Memory B cell (primary cell): ENCODE data around the gene GRIN1.
A peak's percentile ranks its signal among the peaks of the same experiment; 100 is the strongest.

ENCODE experiments used
- ATAC-seq: fragments of 150-1000 bp; cut with Tn5 transposase; 2 replicates; pipeline ENCODE4 v1.10.0; 2021; ENCODE audit warnings: low read depth, mild to moderate bottlenecking, moderate library complexity
- DNase-seq, 2 donors: peaks; one replicate each; pipeline ENCODE4 v3.0.0; 2022; ENCODE audit warnings: low spot score in 2 of 2
- H3K27ac Mint-ChIP-seq: one replicate; pipeline ENCODE4 v1.8.0; 2022; ENCODE audit warnings: mild to moderate bottlenecking, moderate library complexity, mixed read lengths
- H3K27me3 Mint-ChIP-seq: one replicate; pipeline ENCODE4 v1.8.0; 2022; ENCODE audit warnings: mixed read lengths
- H3K36me3 Mint-ChIP-seq: one replicate; pipeline ENCODE4 v1.8.0; 2022; ENCODE audit warnings: mild to moderate bottlenecking, mixed read lengths
- H3K4me1 Mint-ChIP-seq: one replicate; pipeline ENCODE4 v1.8.0; 2022; ENCODE audit warnings: mixed read lengths
- H3K4me3 Mint-ChIP-seq: one replicate; pipeline ENCODE4 v1.8.0; 2022; ENCODE audit warnings: mild to moderate bottlenecking, moderate library complexity, mixed read lengths
- H3K9me3 Mint-ChIP-seq: one replicate; pipeline ENCODE4 v1.8.0; 2022; ENCODE audit warnings: mixed read lengths

The GRIN1 gene

DNA sequence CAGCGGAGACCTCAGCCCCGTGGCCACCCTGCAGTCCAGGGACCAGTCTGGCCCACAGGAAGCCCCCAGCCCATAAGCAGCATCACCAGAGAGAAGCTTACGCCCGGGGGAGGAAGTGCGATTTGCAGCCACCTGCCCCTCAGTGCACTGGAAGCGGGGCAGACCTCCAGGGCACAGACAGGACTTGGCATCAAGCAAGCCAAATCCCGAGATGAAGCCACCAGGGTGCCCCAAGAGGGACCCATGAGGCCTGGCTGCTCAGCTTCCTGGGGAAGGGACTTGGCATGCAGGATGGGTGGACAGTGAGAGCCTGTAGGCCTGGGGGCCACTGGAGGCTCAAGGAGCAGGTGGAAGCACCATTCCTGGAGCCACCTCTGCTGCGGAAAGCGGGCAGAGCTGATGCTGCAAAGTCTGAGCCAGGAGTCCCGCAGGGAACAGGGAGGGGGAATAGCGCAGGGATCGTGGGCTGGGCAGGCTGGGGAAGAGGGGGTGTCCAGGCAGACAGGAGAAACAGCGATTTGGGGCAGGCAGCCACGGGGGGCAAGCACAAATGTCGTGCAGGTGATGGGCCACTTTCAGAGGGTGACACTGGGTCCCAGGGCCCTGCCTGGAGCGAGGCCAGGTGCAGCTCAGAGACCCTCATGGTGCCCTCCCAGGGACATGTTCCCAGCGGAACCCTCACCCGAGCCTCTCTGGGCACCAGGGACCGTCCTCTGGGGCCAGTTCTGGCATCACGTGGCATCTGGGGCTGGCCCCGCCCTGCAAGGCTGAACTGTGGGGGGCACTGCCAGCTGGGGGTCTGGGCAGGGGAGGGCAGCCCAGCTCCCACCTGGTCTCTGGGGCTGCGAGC, 27.7 kb downstream of the GRIN1 start:
- Mint-ChIP-seq H3K4me3 (peak overlapping the region; percentile 38), H3K27me3 (peaks cover 28% of the 10 kb centered on the region)
- no peak for ATAC-seq

DNA sequence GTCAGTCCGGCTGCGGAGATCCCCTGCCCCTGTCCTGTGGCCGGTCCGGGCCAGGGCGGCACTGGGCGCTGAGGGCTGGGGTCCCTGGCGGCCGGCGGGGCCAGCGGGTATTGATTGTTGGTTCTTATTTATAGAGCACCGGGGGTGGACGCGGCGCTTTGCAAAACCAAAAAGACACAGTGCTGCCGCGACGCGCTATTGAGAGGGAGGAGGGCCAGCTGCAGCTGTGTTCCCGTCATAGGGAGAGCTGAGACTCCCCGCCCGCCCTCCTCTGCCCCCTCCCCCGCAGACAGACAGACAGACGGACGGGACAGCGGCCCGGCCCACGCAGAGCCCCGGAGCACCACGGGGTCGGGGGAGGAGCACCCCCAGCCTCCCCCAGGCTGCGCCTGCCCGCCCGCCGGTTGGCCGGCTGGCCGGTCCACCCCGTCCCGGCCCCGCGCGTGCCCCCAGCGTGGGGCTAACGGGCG, 28.4 kb downstream of the GRIN1 start:
- no peak for DNase-seq
- H3K36me3 Mint-ChIP-seq = no peaks in the 10 kb centered on the region
- H3K27me3 Mint-ChIP-seq = peaks cover 26% of the 10 kb centered on the region
- no peak for ATAC-seq
- H3K9me3 Mint-ChIP-seq = no peaks in the 10 kb centered on the region
- H3K4me1 Mint-ChIP-seq = peaks cover 4% of the 10 kb centered on the region
- H3K4me3 Mint-ChIP-seq = no peak overlapping the region
- H3K27ac Mint-ChIP-seq = no peak overlapping the region

More for the DNA sequence above, 27.7 kb downstream of the GRIN1 start:
- DNase-seq = no peak
- H3K9me3 Mint-ChIP-seq = no peaks in the 10 kb centered on the region
- peaks cover 4% of the 10 kb centered on the region for H3K4me1 Mint-ChIP-seq
- no peaks in the 10 kb centered on the region for H3K36me3 Mint-ChIP-seq
- H3K27ac Mint-ChIP-seq = no peak overlapping the region

DNA sequence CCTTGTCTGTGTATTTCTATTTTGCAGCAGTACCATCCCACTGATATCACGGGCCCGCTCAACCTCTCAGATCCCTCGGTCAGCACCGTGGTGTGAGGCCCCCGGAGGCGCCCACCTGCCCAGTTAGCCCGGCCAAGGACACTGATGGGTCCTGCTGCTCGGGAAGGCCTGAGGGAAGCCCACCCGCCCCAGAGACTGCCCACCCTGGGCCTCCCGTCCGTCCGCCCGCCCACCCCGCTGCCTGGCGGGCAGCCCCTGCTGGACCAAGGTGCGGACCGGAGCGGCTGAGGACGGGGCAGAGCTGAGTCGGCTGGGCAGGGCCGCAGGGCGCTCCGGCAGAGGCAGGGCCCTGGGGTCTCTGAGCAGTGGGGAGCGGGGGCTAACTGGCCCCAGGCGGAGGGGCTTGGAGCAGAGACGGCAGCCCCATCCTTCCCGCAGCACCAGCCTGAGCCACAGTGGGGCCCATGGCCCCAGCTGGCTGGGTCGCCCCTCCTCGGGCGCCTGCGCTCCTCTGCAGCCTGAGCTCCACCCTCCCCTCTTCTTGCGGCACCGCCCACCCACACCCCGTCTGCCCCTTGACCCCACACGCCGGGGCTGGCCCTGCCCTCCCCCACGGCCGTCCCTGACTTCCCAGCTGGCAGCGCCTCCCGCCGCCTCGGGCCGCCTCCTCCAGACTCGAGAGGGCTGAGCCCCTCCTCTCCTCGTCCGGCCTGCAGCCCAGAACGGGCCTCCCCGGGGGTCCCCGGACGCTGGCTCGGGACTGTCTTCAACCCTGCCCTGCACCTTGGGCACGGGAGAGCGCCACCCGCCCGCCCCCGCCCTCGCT, 29.0 kb downstream of the GRIN1 start:
- Mint-ChIP-seq H3K27me3 (peaks cover 24% of the 10 kb centered on the region), H3K9me3 (no peaks in the 10 kb centered on the region), H3K4me3 (no peak overlapping the region), H3K36me3 (no peaks in the 10 kb centered on the region), H3K27ac (no peak overlapping the region), H3K4me1 (peaks cover 4% of the 10 kb centered on the region)
- ATAC-seq (peak; percentile 28), DNase-seq (no peak)

DNA sequence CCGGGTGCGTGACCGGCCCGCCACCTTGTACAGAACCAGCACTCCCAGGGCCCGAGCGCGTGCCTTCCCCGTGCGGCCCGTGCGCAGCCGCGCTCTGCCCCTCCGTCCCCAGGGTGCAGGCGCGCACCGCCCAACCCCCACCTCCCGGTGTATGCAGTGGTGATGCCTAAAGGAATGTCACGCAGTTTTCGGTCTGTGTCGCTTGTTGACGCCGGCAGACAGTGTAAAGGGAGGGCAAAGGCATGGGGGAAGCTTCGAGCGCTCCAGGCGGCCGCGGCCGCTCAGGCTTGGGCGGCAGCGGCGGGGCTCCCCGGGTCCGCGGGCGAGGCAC, 29.6 kb downstream of the GRIN1 start:
- peak in 1 of 2 donors; percentile 47 for DNase-seq
- Mint-ChIP-seq H3K4me1 (peaks cover 4% of the 10 kb centered on the region), H3K27ac (peak overlapping the region; percentile 14), H3K9me3 (no peaks in the 10 kb centered on the region), H3K27me3 (peaks cover 22% of the 10 kb centered on the region), H3K36me3 (no peaks in the 10 kb centered on the region), H3K4me3 (peak overlapping the region; percentile 61)
- peak; percentile 41 for ATAC-seq

DNA sequence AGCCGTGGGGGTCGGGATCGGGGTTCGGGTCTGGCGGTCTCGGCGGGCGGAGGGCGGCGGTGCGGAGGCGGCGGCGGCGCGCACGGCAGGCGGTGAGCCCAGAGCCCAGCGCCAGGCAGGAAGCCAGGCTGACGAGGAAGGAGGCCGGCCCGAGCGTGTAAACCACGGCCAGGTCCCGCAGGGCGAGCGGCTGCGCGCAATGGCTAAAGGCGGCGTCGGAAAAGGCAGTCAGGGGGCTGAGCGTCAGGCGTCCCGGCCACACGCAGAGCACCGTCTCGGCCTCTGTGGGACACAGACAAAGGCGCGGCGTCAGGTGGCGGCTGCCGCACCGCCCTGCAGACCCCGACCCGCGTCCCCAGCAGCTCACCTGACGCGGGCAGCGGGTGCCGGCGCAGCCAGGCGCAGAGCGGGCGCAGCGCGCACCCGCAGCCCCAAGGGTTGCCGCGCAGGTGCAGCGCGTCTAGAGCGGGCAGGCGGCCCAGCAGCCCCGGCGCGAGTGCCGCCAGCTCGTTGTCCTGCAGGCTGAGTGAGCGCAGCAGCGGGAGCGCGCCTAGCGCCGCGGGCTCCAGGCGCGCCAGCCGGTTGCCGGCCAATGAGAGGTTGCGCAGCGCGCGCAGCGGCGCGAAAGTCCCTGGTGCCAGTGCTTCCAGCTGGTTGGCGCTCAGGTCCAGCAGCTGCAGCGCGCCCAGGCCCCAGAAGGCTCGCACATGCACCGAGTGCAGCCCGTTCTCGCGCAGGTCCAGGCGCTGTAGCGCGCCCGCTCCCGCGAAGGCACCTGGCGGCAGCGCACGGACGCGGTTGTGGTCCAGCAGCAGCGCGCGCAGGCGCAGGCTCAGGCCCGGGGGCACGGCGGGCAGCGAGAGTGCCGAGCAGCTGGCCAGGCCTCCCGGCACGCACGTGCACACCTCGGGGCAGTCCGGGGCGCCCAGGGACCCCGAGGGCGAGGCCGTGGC, 30.2 kb downstream of the GRIN1 start:
- DNase-seq (no peak), ATAC-seq (peak; percentile 25)
- Mint-ChIP-seq H3K4me1 (peaks cover 4% of the 10 kb centered on the region), H3K27ac (peak overlapping the region; percentile 14), H3K9me3 (no peaks in the 10 kb centered on the region), H3K36me3 (no peaks in the 10 kb centered on the region), H3K4me3 (peak overlapping the region; percentile 67), H3K27me3 (peaks cover 21% of the 10 kb centered on the region)

DNA sequence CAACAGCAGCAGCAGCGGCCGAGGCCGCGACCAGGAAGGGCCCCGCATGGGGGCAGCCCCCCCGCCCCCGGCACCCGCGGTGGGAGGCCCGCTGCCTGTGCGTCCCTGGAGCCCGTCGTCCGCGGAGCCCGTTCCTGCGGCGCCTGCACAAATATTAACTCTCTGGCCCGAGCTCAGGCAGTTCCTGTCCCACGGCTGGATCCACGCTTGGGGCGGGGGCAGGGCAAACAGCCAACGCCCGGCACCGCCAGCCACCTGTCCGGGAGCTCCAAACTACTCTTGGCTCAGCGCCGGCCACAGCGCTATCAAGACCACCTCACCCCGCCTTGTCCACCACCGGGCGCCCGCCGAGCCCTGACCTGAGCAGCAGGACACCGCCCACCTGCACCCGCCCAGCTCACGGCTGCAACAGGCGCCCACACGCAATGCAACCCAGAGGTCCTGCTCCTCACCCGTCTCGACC, 31.0 kb downstream of the GRIN1 start, which contains the start of gene LRRC26:
Gene LRRC26, minus strand, starts transcription at position 156 of the 463 bp plus-strand sequence. Its CDS starts 108 bp downstream, at position 48.
- H3K9me3 Mint-ChIP-seq = no peaks in the 10 kb centered on the region
- no peak for DNase-seq
- no peak for ATAC-seq
- H3K27me3 Mint-ChIP-seq = peaks cover 16% of the 10 kb centered on the region
- H3K4me3 Mint-ChIP-seq = peak within 1 kb of the TSS; percentile 67
- H3K27ac Mint-ChIP-seq = peak within 1 kb of the TSS; percentile 40
- H3K36me3 Mint-ChIP-seq = no peaks in the 10 kb centered on the region
- H3K4me1 Mint-ChIP-seq = peaks cover 4% of the 10 kb centered on the region

DNA sequence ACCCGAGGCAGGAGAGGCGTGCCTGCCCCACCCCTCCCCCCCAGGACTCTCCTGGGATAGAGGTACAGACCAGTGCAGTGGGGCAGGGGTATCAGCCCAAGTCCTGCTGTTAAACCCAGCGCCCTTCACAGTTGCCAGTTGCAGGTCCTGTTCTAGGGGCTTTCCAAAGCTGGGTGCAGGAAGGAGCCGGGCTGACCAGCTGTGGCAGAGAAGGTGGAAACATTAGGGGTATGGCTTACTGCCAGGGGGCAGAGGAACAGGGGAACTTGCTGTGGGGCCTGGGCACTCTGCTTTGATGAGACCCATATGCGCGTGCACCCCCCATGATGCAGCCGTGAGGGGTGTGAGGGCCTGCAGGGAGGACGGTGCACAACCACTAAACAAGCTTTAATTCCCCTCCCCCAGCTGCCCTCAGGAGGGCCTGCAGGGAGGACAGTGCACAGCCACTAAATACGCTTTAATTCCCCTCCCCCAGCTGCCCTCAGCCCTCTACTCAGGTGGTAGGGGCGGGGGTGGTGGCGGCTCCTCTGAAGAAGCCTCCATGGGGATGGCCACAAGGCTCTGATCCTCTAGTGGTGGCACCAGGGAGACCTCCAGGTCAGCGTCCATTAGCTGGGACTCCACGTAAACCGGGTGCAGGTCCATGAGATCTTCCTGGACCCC, 31.7 kb downstream of the GRIN1 start:
- H3K4me3 Mint-ChIP-seq = no peak overlapping the region
- no peak for DNase-seq

DNA sequence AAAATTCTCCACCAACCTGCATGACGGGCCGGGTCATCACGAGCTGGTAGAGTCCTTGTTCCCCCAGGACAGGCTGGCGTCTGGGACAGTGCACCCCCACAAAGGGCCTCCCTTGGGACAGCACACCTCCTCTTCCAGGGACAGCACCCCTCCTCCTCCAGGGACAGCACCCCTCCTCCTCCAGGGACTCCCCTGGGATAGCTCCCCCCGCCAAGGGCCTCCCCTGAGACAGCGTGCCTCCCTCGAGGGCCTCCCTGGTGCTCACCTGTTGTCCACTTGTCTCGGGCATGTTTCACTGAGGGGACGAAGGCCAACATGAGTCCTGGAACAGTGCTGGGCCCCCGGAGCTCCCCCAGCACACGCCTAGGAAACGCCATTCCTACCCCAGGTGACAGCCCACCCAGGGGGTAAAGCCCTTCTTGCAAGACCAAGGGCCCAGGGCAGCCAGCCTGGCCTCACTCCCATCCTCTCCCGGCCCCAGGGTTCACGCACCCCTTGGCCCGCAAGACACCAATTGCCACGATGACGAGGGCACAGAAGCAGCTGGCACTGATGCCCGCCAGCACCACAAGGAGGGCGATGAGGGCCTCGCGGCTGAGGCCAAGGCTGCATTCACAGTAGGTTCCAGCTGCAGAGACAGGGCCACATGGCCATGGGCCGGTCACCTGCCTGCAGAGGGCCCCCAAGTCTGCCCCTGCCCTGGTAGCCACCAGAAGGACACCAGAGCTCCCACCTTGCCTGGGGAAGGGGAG, 32.4 kb downstream of the GRIN1 start:
- Mint-ChIP-seq H3K4me3 (no peak overlapping the region), H3K27me3 (peaks cover 12% of the 10 kb centered on the region), H3K27ac (no peak overlapping the region), H3K36me3 (no peaks in the 10 kb centered on the region), H3K4me1 (peaks cover 6% of the 10 kb centered on the region), H3K9me3 (no peaks in the 10 kb centered on the region)
- no peak for DNase-seq
- ATAC-seq = no peak

More for the DNA sequence above, 31.7 kb downstream of the GRIN1 start:
- Mint-ChIP-seq H3K27ac (peak overlapping the region; percentile 40), H3K4me1 (peaks cover 4% of the 10 kb centered on the region), H3K36me3 (no peaks in the 10 kb centered on the region), H3K27me3 (peaks cover 13% of the 10 kb centered on the region), H3K9me3 (no peaks in the 10 kb centered on the region)
- ATAC-seq = no peak

DNA sequence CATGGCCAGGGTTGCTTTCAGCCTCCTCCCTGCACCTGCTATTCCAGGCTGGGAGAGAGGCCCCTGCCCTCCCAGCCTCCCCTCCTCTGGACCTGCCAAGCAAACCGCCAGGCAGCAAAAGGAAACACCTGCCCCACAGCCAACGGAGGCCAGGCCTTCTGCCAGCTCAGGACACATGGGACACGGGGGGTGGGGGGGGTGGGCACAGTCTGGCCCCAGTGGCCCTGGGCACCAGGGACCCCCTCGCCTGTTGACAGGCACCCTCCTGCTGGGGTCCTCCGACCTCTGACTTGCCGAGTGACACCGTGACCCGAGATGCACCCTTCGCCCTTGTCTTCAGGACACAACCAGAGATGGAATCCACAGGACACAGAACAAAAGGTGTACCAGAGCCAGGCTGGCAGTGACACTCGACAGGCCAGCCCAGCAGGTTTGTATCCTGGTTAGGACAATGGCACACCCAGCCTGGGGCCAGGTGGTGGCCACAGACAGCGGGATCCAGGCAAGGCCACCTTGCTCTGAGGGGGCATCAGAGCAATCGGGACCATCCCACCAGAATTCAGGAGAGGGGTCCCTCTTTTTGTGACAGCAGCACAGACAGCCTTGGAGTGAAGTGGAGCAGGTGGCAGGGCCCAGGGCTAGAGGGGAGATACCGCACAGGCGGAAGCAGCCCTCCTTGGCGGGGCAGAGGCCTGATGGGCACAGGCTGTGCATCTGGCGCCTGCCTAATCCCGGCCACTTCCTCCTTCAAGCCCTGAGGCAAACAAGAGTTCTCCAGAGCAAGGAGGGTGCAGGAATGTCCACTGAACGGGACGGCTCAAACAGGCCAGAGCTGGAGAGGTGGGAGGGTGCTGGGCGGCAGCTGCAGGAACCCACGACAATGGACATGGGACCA, 34.2 kb downstream of the GRIN1 start:
- H3K36me3 Mint-ChIP-seq = peaks cover 5% of the 10 kb centered on the region
- ATAC-seq (no peak), DNase-seq (no peak)
- H3K27ac Mint-ChIP-seq = no peak overlapping the region
- H3K4me1 Mint-ChIP-seq = peaks cover 10% of the 10 kb centered on the region
- no peak overlapping the region for H3K4me3 Mint-ChIP-seq
- H3K9me3 Mint-ChIP-seq = no peaks in the 10 kb centered on the region
- H3K27me3 Mint-ChIP-seq = peaks cover 8% of the 10 kb centered on the region

DNA sequence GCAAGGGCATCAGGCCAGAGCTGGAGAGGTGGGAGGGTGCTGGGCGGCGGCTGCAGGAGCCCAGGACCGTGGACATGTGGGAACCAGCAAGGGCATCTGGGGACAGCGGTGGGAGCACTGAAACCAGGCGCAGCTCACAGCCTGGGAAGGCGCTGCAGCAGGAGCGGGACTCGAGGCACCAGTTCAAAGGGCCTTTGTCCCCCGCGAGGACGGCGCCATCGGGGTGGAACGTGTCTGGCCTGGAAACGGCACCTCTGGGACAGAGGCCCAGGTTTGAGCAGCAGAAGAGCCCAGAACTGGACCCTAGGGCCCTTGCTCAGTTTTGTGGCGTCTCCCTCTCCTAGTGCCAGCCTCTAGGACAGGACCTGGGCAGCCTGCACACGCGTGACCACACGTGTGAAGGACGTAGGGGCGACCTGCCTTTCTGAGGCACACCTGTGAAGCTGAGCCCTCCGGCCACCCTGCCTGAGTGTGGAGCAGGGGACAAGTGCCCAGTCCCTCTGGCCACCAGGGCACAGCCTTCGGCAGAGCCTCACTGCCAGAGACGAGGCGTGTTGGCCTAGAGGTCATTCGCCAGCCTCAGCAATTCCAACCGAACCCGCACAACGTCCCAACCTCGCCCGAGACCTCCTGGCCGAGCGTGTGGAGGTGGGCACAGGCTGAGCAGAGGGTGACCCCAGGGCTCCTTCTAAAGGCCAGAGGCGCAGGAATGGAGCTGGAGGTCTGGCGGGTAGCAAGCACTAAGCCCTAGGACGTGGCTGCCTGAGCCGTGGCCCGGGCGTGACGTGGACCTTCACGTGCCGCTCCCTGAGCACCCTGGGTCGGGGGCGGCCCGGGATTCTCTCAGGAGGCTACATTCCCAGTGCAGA, 35.1 kb downstream of the GRIN1 start:
- Mint-ChIP-seq H3K4me3 (no peak overlapping the region), H3K36me3 (peaks cover 5% of the 10 kb centered on the region), H3K9me3 (no peaks in the 10 kb centered on the region), H3K27ac (no peak overlapping the region), H3K27me3 (peaks cover 5% of the 10 kb centered on the region), H3K4me1 (peaks cover 6% of the 10 kb centered on the region)
- ATAC-seq (no peak), DNase-seq (no peak)

DNA sequence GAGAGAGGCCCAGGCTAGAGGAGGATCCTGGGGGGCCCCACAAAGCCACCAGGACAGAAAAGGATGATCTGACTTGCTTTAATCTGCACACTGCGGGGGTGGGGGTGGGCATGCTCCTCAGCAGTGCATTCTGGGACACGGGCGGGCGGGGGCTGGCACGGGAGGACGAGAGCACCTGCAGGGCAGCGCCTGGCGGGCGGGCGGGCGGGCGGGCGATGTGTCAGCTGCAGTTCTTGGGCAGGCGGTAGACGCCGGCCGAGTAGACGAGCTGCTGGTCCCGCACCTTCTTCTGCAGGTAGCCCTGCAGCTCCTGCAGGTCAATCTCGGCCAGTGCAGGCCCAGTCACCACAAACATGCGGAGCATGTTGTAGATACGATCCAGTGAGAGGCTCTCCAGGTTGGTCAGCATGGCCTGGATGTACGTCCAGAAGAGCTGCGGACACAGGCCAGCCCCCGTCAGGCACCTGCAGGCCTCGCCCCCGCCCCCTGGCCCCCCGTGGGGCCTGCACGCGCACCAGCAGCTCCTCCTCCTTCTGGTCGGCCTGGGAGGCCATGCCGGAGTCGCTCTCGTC, 35.9 kb downstream of the GRIN1 start:
- Mint-ChIP-seq H3K36me3 (peaks cover 10% of the 10 kb centered on the region), H3K4me1 (peaks cover 6% of the 10 kb centered on the region), H3K27ac (no peak overlapping the region), H3K9me3 (no peaks in the 10 kb centered on the region), H3K27me3 (peaks cover 5% of the 10 kb centered on the region), H3K4me3 (no peak overlapping the region)
- DNase-seq = no peak
- peak; percentile 12 for ATAC-seq
